ENCODE measurements around the gene NEK11. TPM values are rescaled to one million over a fixed set of nuclear protein-coding genes. Genes with fewer than 3 reads are reported as not detected.
A peak's percentile ranks its signal among the peaks of the same experiment; 100 is the strongest.
"Not testable (repeated sequence)": the region's sequence is repeated elsewhere in the genome, so short reads cannot be mapped to it uniquely, and the experiment has no call there.

NEK11 gene
- total RNA-seq, 2 donors from 2014 or later: 0.20 to 6.0 TPM

DNA sequence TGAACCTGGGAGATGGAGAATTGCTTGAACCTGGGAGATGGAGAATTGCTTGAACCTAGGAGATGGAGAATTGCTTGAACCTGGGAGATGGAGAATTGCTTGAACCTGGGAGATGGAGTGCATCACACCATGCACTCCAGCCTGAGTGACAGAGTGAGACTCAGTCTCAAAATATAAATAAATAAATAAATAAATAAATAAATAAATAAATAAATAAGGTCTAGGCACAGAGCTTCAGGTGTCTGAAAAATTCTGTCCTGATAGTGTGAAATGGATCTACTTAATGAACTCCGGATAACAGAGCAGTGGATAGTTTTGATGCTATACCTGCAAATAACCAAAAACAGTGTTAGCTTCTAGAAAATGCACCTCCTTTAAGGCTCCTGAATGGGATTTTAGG, 330.6 kb downstream of the NEK11 start:
- Histone ChIP-seq H3K4me3 (ENCODE audit: low read length) (no peak overlapping the region), H3K27ac (ENCODE audit: low read depth, low read length) (no peak overlapping the region), H3K4me1 (ENCODE audit: control insufficient read depth, insufficient read depth, low read length) (no peaks in the 10 kb centered on the region), H3K9ac (ENCODE audit: extremely low read depth, low read length, poor library complexity, severe bottlenecking) (no peak overlapping the region), H3K36me3 (ENCODE audit: control insufficient read depth, insufficient read depth, low read length) (no peaks in the 10 kb centered on the region), H3K27me3 (ENCODE audit: control insufficient read depth, insufficient read depth, low read length, poor library complexity, severe bottlenecking) (no peaks in the 10 kb centered on the region), H3K9me3 (ENCODE audit: control insufficient read depth, low read length) (no peaks in the 10 kb centered on the region)
- TF ChIP-seq, protein P1, sequence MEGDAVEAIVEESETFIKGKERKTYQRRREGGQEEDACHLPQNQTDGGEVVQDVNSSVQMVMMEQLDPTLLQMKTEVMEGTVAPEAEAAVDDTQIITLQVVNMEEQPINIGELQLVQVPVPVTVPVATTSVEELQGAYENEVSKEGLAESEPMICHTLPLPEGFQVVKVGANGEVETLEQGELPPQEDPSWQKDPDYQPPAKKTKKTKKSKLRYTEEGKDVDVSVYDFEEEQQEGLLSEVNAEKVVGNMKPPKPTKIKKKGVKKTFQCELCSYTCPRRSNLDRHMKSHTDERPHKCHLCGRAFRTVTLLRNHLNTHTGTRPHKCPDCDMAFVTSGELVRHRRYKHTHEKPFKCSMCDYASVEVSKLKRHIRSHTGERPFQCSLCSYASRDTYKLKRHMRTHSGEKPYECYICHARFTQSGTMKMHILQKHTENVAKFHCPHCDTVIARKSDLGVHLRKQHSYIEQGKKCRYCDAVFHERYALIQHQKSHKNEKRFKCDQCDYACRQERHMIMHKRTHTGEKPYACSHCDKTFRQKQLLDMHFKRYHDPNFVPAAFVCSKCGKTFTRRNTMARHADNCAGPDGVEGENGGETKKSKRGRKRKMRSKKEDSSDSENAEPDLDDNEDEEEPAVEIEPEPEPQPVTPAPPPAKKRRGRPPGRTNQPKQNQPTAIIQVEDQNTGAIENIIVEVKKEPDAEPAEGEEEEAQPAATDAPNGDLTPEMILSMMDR (conservative IDR thresholded peaks at IDR 0.05): no peak
- no peaks in the 10 kb centered on the region for H3K9me3 Mint-ChIP-seq
- no peak overlapping the region for H3K27ac Mint-ChIP-seq
- H3K27me3 Mint-ChIP-seq (ENCODE audit: insufficient read depth): no peaks in the 10 kb centered on the region
- H3K4me3 Mint-ChIP-seq: no peak overlapping the region
- 92% methylated on average over 1 of the region's 1 CpG; no CpG with 5 or more reads in 1 of the 2 experiments for WGBS, 2 experiments (ENCODE audit: insufficient coverage in 1 of 2, insufficient read length in 1 of 2)
- no peak for DNase-seq
- peaks cover 5% of the 10 kb centered on the region for H3K36me3 Mint-ChIP-seq (ENCODE audit: low read depth)
- peaks cover 6% of the 10 kb centered on the region for H3K4me1 Mint-ChIP-seq

DNA sequence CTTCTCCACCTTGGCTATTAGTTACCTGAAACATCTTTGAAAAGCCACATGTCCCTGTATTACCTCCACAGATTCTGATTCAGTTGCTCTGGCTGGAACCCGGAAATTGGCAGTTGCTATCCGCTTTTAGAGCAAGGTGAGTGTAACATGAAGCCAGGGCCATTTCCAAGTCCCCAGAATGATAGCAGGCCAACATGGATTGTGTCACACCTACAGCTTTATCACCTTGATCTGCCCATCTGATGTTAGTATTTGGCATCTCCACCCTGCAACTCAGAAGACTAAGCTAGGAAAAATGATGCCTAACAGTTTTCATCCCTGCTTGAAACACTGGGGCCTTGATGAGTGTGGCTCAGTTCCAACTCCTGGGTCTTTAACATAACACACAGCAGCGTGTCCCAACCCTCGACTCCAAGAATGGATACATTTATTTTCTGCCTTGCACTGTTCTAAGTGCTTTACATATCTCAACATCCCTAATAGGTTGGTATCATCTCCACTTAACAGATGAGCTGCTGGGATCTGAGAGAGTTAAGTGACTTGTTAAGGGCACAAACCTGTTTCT, 333.6 kb downstream of the NEK11 start:
- 94 to 96% methylated on average over 2 to 4 of the region's 4 CpGs for WGBS, 2 experiments (ENCODE audit: insufficient coverage in 1 of 2, insufficient read length in 1 of 2)
- Mint-ChIP-seq H3K4me3 (no peak overlapping the region), H3K9me3 (peaks cover under 1% of the 10 kb centered on the region), H3K4me1 (peaks cover 14% of the 10 kb centered on the region), H3K27ac (no peak overlapping the region), H3K36me3 (ENCODE audit: low read depth) (peaks cover 7% of the 10 kb centered on the region), H3K27me3 (ENCODE audit: insufficient read depth) (no peaks in the 10 kb centered on the region)
- no peak for DNase-seq
- no peak overlapping the region for H3K9ac ChIP-seq (ENCODE audit: extremely low read depth, low read length, poor library complexity, severe bottlenecking)
- H3K9me3 ChIP-seq (ENCODE audit: control insufficient read depth, low read length): no peaks in the 10 kb centered on the region
- H3K36me3 ChIP-seq (ENCODE audit: control insufficient read depth, insufficient read depth, low read length): no peaks in the 10 kb centered on the region
- no peak overlapping the region for H3K27ac ChIP-seq (ENCODE audit: low read depth, low read length)
- TF ChIP-seq, protein P1 (conservative IDR thresholded peaks at IDR 0.05): no peak
- no peaks in the 10 kb centered on the region for H3K27me3 ChIP-seq (ENCODE audit: control insufficient read depth, insufficient read depth, low read length, poor library complexity, severe bottlenecking)
- H3K4me3 ChIP-seq (ENCODE audit: low read length): no peak overlapping the region
- H3K4me1 ChIP-seq (ENCODE audit: control insufficient read depth, insufficient read depth, low read length): no peaks in the 10 kb centered on the region

DNA sequence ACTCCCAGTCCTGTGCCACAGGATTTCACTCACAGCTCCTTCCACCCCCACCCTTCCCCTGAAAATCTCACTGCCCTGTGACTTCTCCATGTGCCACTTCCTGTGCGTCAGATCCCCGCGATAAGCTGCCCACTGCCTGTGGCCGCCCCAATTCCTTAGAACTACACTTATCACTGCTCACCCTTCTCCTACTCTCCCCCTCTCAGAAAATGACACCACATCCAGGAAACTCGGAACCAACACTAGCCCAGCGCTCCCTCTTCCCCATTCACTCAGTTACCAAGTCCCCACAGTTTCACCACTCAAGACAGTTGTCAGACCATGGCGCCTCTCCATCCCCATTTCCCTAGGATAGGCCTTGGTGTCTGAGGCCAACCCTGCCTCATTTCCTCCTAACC, 334.4 kb downstream of the NEK11 start:
- peaks cover 14% of the 10 kb centered on the region for H3K4me1 Mint-ChIP-seq
- H3K36me3 Mint-ChIP-seq (ENCODE audit: low read depth): peaks cover 13% of the 10 kb centered on the region
- H3K27me3 ChIP-seq (ENCODE audit: control insufficient read depth, insufficient read depth, low read length, poor library complexity, severe bottlenecking); H3K9me3 ChIP-seq (ENCODE audit: control insufficient read depth, low read length); H3K27me3 Mint-ChIP-seq (ENCODE audit: insufficient read depth); H3K36me3 ChIP-seq (ENCODE audit: control insufficient read depth, insufficient read depth, low read length); H3K9ac ChIP-seq (ENCODE audit: extremely low read depth, low read length, poor library complexity, severe bottlenecking); H3K9me3 Mint-ChIP-seq; H3K4me1 ChIP-seq (ENCODE audit: control insufficient read depth, insufficient read depth, low read length); H3K27ac ChIP-seq (ENCODE audit: low read depth, low read length): not testable (repeated sequence)
- peak overlapping the region; percentile 76 for H3K4me3 ChIP-seq (ENCODE audit: low read length)
- H3K27ac Mint-ChIP-seq: peak overlapping the region; percentile 84
- peak; percentile 57 for DNase-seq
- H3K4me3 Mint-ChIP-seq: peak overlapping the region; percentile 83
- WGBS, 2 experiments (ENCODE audit: insufficient coverage in 1 of 2, insufficient read length in 1 of 2): 87 to 93% methylated on average over 3 to 7 of the region's 7 CpGs
